ENCODE measurements around the gene RFTN1. TPM values are rescaled to one million over a fixed set of nuclear protein-coding genes. Genes with fewer than 3 reads are reported as not detected.

Gene RFTN1
- total and polyA plus RNA-seq, 2 of the 8 experiments (the other 6 are each of a cell fraction or from before 2014, with no cell fraction given), result 4.6 to 6.7 TPM

DNA sequence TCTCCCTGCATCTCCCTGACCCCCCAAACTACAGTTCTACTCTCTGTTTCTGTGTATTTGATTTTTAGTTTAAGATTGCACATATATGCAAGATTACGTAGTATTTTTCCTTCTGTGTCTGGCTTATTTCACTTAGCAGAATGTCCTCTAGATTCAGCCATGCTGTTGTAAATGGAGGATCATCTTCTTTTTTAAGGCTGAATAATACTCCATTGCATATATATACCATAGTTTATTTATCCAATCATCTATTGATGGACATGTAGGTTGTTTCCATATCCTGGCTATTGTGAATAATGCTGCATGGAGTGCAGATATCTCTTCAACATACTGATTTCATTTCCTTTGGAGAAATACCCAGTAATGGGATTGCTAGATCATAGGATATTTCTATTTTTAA lies 70.8 kb downstream of the RFTN1 start:
- Histone ChIP-seq H3K79me1 (ENCODE audit: low read depth, low read length) (no peaks in the 10 kb centered on the region), H3K4ac (replicated peaks; ENCODE audit: insufficient read length, low read depth, low read length) (no peak overlapping the region), H3K4me1 (replicated peaks in 1 of 4; ENCODE audit: control insufficient read depth in 3 of 4, insufficient read depth in 4 of 4, low read length in 3 of 4) (no peaks in the 10 kb centered on the region), H3K9me3 (ENCODE audit: insufficient read depth in 2 of 2, low read depth in 1 of 2, low read length in 1 of 2) (no peaks in the 10 kb centered on the region), H3K9ac (replicated peaks in 1 of 4; ENCODE audit: extremely low read depth in 1 of 4, low read depth in 3 of 4, low read length in 3 of 4) (no peak overlapping the region), H3K23me2 (ENCODE audit: low read depth, low read length) (no peaks in the 10 kb centered on the region), H4K20me1 (replicated peaks in 1 of 2; ENCODE audit: control insufficient read depth in 1 of 2, insufficient read depth in 2 of 2, low read length in 2 of 2) (no peaks in the 10 kb centered on the region), H2BK15ac (ENCODE audit: low read length) (no peak overlapping the region), H4K5ac (ENCODE audit: insufficient read length, low read depth, low read length) (no peak overlapping the region), H2BK12ac (ENCODE audit: low read depth, low read length) (no peak overlapping the region), H3K4me2 (ENCODE audit: insufficient read depth in 1 of 2, low read depth in 2 of 2, low read length in 2 of 2) (no peak overlapping the region), H3K36me3 (ENCODE audit: control insufficient read depth in 2 of 4, insufficient read depth in 4 of 4, low read length in 3 of 4) (no peaks in the 10 kb centered on the region), H3K14ac (ENCODE audit: insufficient read length) (no peak overlapping the region), H3K18ac (ENCODE audit: extremely low read depth, low read length) (no peak overlapping the region), H3K56ac (replicated peaks; ENCODE audit: insufficient read length, low read depth, low read length) (no peak overlapping the region), H4K8ac (ENCODE audit: extremely low read depth, insufficient read depth, low read length) (no peak overlapping the region), H3K27me3 (replicated peaks in 1 of 4; ENCODE audit: control insufficient read depth in 3 of 4, extremely low read depth in 1 of 4, insufficient read depth in 3 of 4, low read length in 3 of 4) (no peaks in the 10 kb centered on the region), H4K91ac (replicated peaks; ENCODE audit: insufficient read length, low read length) (no peak overlapping the region), H2BK120ac (replicated peaks; ENCODE audit: low read depth, low read length) (no peak overlapping the region), H3K79me2 (ENCODE audit: control insufficient read depth in 1 of 2, insufficient read depth in 2 of 2, low read length in 2 of 2) (no peaks in the 10 kb centered on the region), H2AK5ac (ENCODE audit: low read depth, low read length) (no peak overlapping the region), H2BK5ac (ENCODE audit: low read depth, low read length) (no peak overlapping the region), H2BK20ac (ENCODE audit: low read length) (no peak overlapping the region), H3K27ac (ENCODE audit: low read depth, low read length) (no peak overlapping the region), H3K4me3 (ENCODE audit: extremely low read depth in 1 of 4, insufficient read depth in 2 of 4, low read depth in 3 of 4, low read length in 4 of 4) (no peak overlapping the region), H2AFZ (ENCODE audit: low read length) (no peak overlapping the region), H3K23ac (ENCODE audit: insufficient read length) (no peak overlapping the region)
- no peak for TF ChIP-seq BRCA1 (IDR thresholded peaks at IDR 0.05; ENCODE audit: low read depth, low read length)
- TF ChIP-seq KDM4A (IDR thresholded peaks at IDR 0.05; ENCODE audit: low read depth, low read length, severe bottlenecking), result no peak
- no peak for TF ChIP-seq MAFK (IDR thresholded peaks at IDR 0.05; ENCODE audit: low read depth, low read length)
- TF ChIP-seq JUN (IDR thresholded peaks at IDR 0.05; ENCODE audit: low read depth, low read length), result no peak
- no peak for TF ChIP-seq EGR1 (IDR thresholded peaks at IDR 0.05; ENCODE audit: borderline replicate concordance, low read depth, low read length)
- no peak for TF ChIP-seq SIRT6 (IDR thresholded peaks at IDR 0.05; ENCODE audit: low read length)
- no peak for TF ChIP-seq CHD2 (IDR thresholded peaks at IDR 0.05; ENCODE audit: low read length)
- TF ChIP-seq YY1 (IDR thresholded peaks at IDR 0.05; ENCODE audit: low read depth, low read length), result no peak
- TF ChIP-seq GABPA (IDR thresholded peaks at IDR 0.05; ENCODE audit: borderline replicate concordance, insufficient read depth, low read length), result no peak
- no peak for TF ChIP-seq FOSL1 (IDR thresholded peaks at IDR 0.05; ENCODE audit: insufficient read depth, low read depth, low read length)
- TF ChIP-seq RFX5 (IDR thresholded peaks at IDR 0.05; ENCODE audit: borderline replicate concordance, low read depth, low read length), result no peak
- no peak for DNase-seq (ENCODE audit: low read depth in 1 of 2, low spot score in 2 of 2)
- no peak for FAIRE-seq
- POLR2A ChIA-PET (ENCODE audit: partially characterized antibody), result no interaction called here
- CTCF ChIA-PET (ENCODE audit: partially characterized antibody), result interaction anchor here (1.8 kb wide), 1 partner anchor 9 kb away, joined by 9 read pairs; no protein-coding TSS in a partner anchor
- WGBS, 2 experiments (ENCODE audit: extremely low coverage in 1 of 2, insufficient coverage in 1 of 2, insufficient read length in 1 of 2, insufficient replicate concordance in 2 of 2, low coverage in 1 of 2, low lambda C conversion rate in 2 of 2, missing lambda C conversion rate in 1 of 2), result 92% methylated on average over 1 of the region's 1 CpG; no CpG with 5 or more reads in 1 of the 2 experiments

Data from H1 (cell line).